ENCODE data around the gene FES. TPM values are rescaled to one million over a fixed set of nuclear protein-coding genes. Genes with fewer than 3 reads are reported as not detected.

The FES gene
- total and polyA plus RNA-seq, 2 donors from 2014 or later = 9.3 to 33.5 TPM

GRCh38 chr15:90914305-90915080, 30.2 kb downstream of the FES start:
- intact Hi-C loops (cut with DNase I) = no loop called here
- H3K4me3 ChIP-seq (ENCODE audit: low read length in 3 of 3) = no peak overlapping the region
- no peak overlapping the region for H3K9ac ChIP-seq (ENCODE audit: low read length in 3 of 3)
- TF ChIP-seq, protein P1, sequence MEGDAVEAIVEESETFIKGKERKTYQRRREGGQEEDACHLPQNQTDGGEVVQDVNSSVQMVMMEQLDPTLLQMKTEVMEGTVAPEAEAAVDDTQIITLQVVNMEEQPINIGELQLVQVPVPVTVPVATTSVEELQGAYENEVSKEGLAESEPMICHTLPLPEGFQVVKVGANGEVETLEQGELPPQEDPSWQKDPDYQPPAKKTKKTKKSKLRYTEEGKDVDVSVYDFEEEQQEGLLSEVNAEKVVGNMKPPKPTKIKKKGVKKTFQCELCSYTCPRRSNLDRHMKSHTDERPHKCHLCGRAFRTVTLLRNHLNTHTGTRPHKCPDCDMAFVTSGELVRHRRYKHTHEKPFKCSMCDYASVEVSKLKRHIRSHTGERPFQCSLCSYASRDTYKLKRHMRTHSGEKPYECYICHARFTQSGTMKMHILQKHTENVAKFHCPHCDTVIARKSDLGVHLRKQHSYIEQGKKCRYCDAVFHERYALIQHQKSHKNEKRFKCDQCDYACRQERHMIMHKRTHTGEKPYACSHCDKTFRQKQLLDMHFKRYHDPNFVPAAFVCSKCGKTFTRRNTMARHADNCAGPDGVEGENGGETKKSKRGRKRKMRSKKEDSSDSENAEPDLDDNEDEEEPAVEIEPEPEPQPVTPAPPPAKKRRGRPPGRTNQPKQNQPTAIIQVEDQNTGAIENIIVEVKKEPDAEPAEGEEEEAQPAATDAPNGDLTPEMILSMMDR (IDR thresholded peaks at IDR 0.05; ENCODE audit: borderline replicate concordance, extremely low read depth, insufficient read depth) = no peak
- no peaks in the 10 kb centered on the region for H3K27me3 ChIP-seq (ENCODE audit: control insufficient read depth, insufficient read depth, low read length)
- no peak overlapping the region for H3K27ac ChIP-seq (ENCODE audit: low read depth in 2 of 2, low read length in 2 of 2)
- FAIRE-seq (no peak), DNase-seq (peak in 1 of 5 donors; percentile 46)
- peaks cover 2 to 71% (median 57%) of the 10 kb centered on the region in 3 donors for H3K36me3 ChIP-seq (ENCODE audit: control insufficient read depth in 2 of 3, insufficient read depth in 3 of 3, low read length in 3 of 3)
- no peaks in the 10 kb centered on the region for H3K4me1 ChIP-seq (ENCODE audit: control insufficient read depth in 2 of 3, insufficient read depth in 2 of 3, low read depth in 1 of 3, low read length in 3 of 3)
- H3K9me3 ChIP-seq (ENCODE audit: control insufficient read depth in 2 of 3, insufficient read depth in 1 of 3, low read length in 3 of 3) = no peaks in the 10 kb centered on the region

- Histone ChIP-seq H3K27me3 (ENCODE audit: control insufficient read depth, insufficient read depth, low read length) (no peaks in the 10 kb centered on the region), H3K9ac (ENCODE audit: low read length in 3 of 3) (no peak overlapping the region), H3K4me1 (ENCODE audit: control insufficient read depth in 2 of 3, insufficient read depth in 2 of 3, low read depth in 1 of 3, low read length in 3 of 3) (no peaks in the 10 kb centered on the region), H3K36me3 (ENCODE audit: control insufficient read depth in 2 of 3, insufficient read depth in 3 of 3, low read length in 3 of 3) (peaks cover 2 to 74% (median 60%) of the 10 kb centered on the region in 3 donors), H3K27ac (ENCODE audit: low read depth in 2 of 2, low read length in 2 of 2) (no peak overlapping the region), H3K4me3 (ENCODE audit: low read length in 3 of 3) (no peak overlapping the region), H3K9me3 (ENCODE audit: control insufficient read depth in 2 of 3, insufficient read depth in 1 of 3, low read length in 3 of 3) (no peaks in the 10 kb centered on the region)
- FAIRE-seq = no peak
- intact Hi-C loops (cut with DNase I) = no loop called here
- peak in 1 of 5 donors; percentile 24 for DNase-seq
- TF ChIP-seq, protein P1 (IDR thresholded peaks at IDR 0.05; ENCODE audit: borderline replicate concordance, extremely low read depth, insufficient read depth) = no peak
Measured at GRCh38 chr15:90915216-90915807, 31.0 kb downstream of the FES start.

- no peaks in the 10 kb centered on the region for H3K4me1 ChIP-seq (ENCODE audit: control insufficient read depth in 2 of 3, insufficient read depth in 2 of 3, low read depth in 1 of 3, low read length in 3 of 3)
- DNase-seq (peak in 3 of 5 donors; percentile 40 to 75 (median 43)), FAIRE-seq (no peak)
- no peak overlapping the region for H3K27ac ChIP-seq (ENCODE audit: low read depth in 2 of 2, low read length in 2 of 2)
- H3K4me3 ChIP-seq (ENCODE audit: low read length in 3 of 3) = no peak overlapping the region
- peaks cover 2 to 73% (median 60%) of the 10 kb centered on the region in 3 donors for H3K36me3 ChIP-seq (ENCODE audit: control insufficient read depth in 2 of 3, insufficient read depth in 3 of 3, low read length in 3 of 3)
- no peaks in the 10 kb centered on the region for H3K27me3 ChIP-seq (ENCODE audit: control insufficient read depth, insufficient read depth, low read length)
- intact Hi-C loops (cut with DNase I) = no loop called here
- no peaks in the 10 kb centered on the region for H3K9me3 ChIP-seq (ENCODE audit: control insufficient read depth in 2 of 3, insufficient read depth in 1 of 3, low read length in 3 of 3)
- TF ChIP-seq, protein P1 (IDR thresholded peaks at IDR 0.05; ENCODE audit: borderline replicate concordance, extremely low read depth, insufficient read depth) = no peak
- no peak overlapping the region for H3K9ac ChIP-seq (ENCODE audit: low read length in 3 of 3)
Measured at GRCh38 chr15:90915808-90916440, 31.6 kb downstream of the FES start.

Measured in kidney (tissue), 14 donors.